HG03457 (cell line): Measurements from ENCODE around the gene SPATC1L.
"Not testable (repeated sequence)": the region's sequence is repeated elsewhere in the genome, so short reads cannot be mapped to it uniquely, and the experiment has no call there.

Experiments used
- ATAC-seq: cut with Tn5 transposase; IDR thresholded peaks from one replicate; pipeline ENCODE4 v1.9.1; 2021; ENCODE audit warnings: moderate number of reproducible peaks; ENCODE audit not compliant: unreplicated experiment

The SPATC1L gene

DNA sequence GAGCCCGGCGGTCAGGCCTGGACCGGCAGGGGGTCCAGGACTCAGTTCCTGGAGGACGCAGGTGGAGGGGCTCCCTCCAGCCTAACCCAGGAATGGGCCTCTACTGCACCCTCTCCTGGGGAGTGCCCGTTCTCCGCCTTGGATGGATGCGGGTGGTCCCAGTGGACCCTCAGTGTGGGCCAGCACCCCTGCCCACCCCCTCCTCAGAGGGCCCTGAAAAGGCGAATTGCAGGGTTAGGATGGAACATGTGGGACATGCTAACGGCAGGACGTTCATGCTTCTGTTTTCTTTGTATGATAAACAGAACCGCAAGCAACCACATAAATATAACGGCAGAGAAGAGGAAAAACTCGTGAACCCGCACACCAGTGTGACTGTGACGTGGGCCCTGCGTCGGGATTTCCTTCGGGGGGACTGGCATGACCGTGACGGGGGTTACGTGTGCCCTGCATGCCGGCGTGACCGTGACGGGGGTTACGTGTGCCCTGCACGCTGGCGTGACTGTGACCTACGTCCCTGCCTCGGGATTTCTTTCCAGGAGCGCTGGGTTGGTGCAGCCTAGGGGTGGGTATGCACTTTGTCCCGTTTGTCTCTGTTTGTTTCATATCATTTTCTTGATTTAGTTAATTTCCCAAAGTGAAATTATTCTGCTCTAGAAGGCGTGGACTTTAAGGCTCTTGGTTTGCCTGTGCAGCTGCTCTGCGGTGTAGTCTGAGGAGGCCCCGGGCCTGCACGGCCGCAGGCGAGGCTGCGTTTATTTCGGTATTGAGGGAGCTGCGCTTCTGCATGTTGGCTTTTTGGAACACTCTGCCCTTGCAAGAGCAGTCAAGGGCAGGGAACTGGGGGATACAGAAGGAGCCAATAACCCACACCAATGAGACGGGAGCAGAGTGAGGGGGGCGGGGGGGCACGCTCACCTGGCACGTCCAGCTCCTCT is 32.0 kb downstream of the SPATC1L start:
- no peak for ATAC-seq

DNA sequence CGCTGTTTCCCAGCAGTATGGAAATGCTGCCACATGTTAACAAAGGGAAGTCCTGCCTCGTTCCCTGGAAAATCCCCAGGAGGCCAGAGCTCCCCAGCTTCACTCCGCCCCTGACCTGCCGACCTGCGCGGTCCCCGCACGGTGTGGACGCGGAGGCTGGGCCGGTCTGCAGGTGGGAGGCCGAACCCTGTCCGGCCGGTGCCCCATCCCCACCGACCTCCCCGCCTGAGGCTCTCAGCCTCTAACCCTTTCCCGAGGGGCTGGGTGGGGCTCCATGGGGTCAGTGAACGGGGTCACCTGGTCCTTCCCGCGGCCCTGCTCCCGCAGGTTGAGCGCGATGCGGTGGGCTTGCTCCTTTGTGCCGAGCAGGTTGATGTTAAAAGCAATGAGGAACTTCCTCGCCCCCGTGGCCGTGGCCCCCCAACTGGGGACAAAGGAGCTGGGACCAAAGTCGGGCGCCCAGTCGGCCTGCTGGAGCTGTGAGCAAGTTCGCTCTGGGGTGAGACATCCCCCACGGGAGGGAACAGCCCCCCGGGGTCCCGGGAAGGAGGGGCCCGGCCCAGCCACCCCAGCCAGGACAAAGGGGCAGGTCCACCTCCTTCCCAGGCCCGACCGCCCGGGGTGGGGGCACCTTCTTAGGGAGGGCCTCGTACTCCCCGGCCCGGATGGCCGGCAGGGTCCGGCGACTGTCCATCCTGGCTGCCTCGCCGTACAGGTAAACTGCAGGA is 32.8 kb downstream of the SPATC1L start:
- ATAC-seq, result no peak

DNA sequence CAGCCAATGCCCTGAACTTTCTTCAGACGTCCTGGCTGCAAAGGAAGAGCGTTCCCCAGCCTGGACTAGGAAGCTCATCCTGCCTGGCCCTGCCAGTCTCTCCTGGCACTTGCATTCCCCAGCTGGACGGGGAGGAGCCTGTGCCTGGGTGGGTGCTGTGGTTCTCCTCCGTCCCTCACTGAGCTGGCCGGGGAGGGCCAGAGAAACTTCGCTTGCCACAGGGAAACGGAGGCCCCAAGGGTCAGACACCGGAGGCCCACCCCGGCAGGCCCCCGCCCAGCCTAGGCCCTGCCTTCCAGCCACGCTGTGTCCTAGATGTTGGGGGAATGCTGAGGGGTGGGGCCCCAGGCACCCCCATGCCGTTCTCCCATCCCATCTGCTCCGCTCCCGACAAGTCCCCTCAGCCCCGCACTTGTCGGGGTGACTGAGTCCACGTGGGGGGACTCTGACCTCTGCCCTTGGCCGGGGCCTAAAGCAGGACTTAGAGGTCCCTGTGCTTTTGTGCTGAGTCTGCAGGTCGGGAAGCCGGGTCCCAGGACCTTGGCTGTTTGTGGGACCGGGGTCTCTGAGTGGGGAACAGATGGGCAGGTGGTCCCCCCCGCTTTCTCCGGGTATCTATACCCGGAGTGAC is 33.7 kb downstream of the SPATC1L start:
- ATAC-seq, result no peak

DNA sequence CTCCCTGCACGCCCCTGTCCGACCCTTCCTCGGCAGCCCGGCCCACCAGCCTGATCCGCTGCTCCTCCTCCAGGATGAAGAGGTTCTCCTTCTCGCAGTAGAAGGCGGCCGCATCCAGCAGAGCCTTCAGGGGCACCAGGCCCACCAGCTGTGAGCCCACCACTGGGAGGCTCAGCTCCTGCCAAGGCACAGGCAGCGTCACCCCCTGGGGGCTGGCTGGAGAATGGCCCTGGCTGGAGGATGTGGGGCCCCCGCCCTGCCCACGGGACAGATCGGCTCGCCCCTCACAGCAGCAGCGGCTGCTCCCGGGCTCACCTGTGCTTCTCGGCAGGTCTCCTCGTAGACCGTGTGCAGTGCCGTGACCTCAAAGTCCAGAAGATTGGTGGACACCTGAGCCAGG is 34.2 kb downstream of the SPATC1L start:
- no peak for ATAC-seq

DNA sequence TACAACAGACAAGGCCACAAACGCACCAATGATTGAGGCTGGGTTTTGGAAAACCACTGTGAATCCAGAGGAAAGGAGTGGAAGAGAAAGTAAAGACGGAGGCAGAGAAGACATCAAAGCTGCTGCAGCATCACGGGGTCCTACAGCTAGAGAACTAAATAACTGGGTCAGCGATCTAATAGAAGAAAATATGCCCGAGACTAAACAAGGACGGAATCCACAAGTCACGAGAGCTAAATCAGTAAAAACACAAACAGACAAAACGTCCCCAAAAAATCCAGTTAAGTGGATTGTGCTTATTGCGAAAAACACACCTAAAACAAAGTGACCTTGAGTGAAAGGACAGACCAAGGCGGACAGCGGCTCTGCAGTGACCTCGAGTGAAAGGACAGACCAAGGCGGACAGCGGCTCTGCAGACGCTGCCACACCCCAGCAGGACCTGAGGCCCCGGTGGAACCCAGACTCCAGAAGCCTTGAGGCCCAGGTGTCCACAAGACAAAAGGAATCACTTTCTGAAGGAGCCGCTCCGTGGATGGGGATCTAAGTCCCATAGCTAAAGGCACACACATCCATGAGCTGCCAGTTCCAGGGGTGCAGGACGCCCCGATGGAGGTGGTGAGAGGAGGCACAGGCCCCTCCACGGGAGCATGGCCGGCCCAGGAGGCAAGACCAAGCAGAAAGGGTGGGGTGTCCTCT is 34.9 kb downstream of the SPATC1L start:
- no peak for ATAC-seq

DNA sequence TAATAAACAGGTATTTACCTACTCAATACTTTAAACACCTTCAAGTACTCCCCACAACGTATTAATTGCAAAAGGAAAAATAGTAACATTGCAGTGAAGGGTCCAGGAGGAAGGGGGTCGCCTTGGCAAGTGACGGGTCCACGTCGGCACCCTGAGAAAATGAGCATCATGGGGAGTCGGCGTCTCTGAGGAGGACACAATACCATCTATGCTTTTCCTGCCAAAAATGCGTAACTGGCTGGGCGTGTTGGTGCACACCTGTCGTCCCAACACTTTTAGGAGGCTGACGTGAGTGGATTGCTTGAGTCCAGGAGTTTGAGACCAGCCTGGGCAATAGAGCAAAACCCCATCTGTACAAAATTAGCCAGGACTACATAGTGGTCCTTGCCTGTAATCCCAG is 36.2 kb downstream of the SPATC1L start:
- no peak for ATAC-seq

DNA sequence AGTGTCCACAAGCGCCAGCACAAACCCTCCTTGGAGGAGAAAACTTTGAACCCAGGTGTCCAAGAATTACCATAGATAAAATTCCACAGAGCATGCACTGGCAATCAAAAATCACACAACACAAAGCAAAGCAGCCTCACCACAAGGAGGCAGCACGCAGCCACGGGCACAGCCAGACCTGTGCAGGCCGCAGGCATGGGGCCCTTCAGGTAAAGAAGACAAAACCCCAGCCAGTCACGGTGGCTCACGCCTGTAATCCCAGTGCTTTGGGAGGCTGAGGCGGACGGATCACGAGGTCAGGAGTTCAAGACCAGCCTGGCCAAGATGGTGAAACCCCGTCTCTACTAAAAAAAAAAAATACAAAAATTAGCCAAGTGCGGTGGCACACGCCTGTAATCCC is 36.8 kb downstream of the SPATC1L start:
- ATAC-seq, result not testable (repeated sequence)

DNA sequence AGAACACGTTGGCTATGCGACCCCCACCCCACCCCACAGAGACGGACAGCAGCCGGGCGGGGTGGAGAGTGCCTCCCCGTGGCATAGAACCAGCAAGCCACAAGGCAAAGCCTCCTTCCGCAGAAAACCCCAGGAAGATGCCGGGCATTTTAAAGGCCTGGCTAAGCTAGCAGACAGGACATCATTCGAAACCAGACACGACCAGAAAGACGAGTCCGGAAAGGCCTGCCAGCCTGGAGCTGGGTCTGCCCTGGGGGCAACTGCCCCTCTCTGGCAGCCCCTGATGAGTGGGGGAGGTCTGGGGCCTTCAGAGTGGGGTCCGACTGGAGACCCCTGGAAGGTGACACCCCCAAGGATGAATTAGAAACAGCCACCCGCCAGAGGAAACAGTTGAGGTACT is 37.4 kb downstream of the SPATC1L start:
- ATAC-seq, result no peak

DNA sequence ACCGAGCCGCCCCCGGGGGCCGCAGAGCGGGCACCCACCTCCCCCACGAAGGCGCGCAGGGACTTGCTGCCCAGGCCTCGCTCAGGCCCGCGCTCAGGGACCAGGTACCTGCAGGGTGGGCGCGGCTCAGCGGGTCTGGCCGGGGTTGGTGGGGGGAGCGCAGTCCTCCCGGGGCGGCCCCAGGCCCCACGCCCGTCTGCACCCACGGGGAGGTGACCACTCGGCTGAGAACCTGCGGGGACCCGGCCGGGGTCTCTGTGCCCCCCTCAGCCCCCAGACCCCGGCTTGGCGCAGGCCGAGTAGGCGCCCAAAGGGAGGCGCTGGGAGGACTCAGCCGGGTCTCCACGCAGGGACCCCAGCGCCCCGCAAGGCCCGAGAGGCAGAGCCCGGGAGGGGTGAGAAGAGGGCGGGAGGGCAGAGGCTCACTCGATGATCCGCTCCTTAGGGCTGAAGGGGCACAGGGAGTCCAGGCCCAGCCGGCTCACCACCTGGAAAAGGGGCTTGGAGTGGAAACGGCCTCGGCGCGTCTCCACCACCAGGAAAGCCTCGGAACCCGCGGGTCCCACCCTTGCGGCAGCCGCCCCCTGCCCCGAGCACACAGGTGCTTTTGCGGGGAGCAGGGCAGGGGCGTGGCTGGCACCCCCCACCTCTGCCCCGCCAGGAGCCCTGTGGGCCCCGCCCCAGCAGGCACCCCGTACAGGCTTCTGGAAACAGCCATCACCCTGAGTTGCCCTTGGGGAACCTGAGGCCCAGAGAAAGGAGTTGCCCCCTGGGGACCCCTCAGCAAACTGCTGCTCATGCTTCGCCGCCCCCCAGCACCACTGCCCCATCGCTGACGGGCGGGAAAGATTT is 38.2 kb downstream of the SPATC1L start:
- no peak for ATAC-seq

DNA sequence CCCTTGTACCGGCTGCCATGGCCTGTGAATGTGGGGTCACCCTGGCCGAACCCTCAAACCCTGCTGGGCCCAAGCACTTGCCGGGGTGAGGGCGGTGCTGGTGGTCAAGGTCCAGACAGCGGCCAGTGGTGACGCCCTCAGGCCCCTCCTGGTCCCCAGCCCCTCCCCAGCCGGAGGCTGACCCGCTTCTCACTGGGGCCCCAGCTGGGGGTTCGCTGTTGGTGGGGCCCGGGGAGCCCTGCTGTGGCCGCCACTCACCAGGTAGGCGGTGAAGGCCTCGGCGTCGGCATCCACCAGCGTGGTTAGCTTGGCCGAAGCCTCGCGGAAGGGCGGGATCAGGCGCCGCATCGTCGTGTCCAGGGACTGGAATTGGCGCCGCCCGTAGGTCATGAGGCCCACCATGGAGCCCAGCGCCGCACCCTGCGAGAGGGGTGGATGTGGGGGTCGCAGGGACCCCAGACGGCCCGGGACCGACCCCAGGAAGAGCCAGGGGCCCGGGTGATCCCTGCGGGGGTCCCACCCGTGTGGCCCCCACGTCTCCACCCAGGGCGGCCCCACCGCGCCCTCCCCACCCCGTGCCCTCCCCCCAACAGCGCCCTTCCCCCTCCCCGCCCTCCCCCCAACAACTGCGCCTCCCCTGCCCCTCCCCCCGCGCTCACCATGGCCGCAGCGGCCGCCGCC is 39.0 kb downstream of the SPATC1L start:
- ATAC-seq, result no peak

DNA sequence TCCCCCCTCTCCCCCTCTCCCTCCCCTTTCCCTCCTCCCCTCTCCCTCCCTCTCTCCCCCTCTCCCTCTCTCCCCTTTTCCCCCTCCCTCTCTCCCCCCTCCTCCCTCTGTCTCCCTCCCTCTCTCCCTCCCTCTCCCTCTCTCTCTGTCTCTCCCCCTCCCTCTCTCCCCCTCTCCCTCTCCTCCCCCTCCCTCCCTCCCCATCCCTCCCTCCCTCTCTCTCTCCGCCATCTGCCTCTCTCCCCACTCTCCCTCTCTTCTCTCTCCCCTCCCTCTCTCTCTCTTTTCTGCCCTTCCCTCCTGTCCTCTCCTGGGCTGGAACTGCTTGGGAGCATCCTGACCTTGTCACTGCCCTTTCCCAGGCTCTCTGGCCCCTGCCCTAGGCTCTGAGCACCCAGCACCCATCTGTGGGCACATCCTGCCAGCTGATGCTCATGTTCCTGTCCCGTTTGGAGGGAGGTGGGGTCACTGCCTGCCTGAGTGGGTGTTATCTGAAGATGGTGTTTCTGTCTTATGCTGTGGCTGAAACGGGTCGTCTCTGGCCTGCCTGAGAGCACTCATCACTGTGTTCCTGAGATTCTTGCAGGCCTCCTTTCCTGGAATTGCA is 39.7 kb downstream of the SPATC1L start:
- ATAC-seq, result no peak

DNA sequence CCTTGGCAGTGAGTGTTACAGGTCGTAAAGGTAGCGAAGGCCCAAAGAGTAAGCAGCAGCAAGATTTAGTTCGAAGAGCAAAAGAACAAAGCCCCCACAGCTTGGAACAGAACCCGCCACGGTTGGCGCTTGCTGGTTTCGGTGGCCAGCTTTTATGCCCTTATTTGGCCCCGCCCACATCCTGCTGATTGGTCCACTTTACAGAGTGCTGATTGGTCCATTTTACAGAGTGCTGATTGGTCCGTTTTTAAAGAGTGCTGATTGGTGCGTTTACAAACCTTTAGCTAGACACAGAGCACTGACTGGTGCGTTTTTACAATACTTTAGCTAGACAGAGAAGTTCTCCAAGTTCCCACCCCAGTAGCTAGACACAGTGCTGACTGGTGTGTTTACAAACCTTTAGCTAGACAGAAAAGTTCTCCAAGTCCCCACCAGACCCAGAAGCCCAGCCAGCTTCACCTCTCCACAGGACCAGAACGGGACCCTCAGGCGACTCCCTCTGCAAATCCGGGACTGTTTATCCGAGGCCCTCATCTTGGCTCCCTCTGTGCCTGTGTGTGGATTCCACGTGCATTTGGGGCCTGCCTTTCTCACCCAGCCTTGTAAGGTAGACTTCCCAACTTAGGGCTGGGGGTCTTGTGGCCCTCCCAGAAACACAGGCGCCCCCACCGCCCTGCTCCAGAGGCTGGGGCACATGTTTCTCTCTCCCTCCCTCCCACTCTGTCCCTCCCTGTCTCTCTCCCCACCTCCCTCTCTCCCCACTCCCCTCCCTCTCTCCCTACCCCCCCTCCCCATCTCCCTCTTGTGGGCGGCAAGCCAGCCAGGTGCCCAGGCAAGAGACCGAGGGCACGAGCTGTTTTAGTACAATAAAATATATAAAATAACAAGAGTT is 41.4 kb downstream of the SPATC1L start:
- ATAC-seq, result no peak

DNA sequence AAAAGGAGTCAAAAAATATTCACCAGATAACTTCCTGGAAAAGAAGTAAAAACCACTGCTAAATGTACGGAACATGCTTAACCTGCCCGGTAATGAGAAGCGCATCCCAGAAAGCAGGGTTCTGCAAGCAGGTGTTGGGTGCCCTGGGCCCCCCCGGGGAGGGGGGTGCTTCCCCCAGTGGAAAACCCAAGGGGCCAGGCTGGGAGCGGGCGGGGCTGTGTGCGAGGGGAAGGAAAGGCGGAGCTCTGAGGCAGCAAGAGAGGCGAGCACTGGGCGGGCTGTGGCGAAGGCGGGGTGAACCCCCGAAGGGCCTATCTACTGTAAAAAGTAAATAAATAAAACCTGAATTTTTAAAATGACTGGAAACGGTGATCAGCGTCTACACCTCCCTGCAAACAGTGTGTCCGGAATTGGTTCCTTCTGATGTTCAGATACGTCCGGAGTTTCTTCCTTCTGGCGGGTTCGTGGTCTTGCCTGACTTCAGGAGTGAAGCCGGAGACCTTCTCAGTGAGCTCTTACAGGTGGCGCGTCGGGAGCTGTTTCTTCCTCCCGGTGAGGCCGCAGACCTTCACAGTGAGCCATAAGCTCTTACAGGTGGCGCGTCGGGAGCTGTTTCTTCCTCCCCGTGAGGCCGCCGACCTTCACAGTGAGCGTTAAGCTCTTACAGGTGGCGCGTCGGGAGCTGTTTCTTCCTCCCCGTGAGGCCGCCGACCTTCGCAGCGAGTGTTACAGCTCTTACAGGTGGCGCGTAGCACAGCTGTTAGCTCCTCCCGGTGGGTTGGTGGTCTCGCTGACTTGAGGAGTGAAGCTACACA is 42.3 kb downstream of the SPATC1L start:
- ATAC-seq, result no peak

DNA sequence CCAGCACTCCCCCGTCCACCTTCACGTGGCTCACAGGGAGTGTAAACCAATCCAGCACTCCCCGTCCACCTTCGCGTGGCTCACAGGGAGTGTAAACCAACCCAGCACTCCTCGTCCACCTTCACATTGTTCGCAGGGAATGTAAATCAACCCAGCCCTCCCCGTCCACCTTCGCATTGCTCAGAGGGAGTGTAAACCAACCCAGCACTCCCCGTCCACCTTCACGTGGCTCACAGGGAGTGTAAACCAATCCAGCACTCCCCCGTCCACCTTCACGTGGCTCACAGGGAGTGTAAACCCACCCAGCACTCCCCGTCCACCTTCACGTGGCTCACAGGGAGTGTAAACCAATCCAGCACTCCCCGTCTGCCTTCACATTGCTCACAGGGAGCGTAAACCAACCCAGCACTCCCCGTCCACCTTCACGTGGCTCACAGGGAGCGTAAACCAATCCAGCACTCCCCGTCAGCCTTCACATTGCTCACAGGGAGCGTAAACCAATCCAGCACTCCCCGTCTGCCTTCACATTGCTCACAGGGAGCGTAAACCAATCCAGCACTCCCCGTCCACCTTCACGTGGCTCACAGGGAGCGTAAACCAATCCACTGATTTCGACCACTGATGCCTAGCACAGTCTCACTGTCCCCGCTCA is 43.8 kb downstream of the SPATC1L start:
- ATAC-seq, result not testable (repeated sequence)

DNA sequence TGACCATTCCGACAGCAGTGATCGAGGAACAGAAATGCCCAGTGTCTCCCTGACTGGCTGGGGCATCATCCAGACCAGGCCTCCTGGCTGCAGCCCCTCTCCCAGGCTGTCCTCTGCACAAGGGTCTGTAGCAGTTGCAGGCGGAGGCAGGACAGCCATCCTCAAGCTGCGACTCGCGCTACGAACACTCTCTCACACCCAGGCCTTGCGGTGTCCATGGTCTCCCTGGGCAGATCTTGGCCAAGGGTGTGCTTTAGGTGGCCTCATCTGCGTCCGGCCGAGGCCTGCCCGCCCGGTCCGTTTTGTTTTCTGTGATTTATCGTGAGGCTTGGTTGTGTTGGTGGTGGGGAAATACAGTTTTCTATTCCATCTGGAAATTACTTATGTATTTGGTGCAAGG is 44.6 kb downstream of the SPATC1L start:
- ATAC-seq, result no peak

DNA sequence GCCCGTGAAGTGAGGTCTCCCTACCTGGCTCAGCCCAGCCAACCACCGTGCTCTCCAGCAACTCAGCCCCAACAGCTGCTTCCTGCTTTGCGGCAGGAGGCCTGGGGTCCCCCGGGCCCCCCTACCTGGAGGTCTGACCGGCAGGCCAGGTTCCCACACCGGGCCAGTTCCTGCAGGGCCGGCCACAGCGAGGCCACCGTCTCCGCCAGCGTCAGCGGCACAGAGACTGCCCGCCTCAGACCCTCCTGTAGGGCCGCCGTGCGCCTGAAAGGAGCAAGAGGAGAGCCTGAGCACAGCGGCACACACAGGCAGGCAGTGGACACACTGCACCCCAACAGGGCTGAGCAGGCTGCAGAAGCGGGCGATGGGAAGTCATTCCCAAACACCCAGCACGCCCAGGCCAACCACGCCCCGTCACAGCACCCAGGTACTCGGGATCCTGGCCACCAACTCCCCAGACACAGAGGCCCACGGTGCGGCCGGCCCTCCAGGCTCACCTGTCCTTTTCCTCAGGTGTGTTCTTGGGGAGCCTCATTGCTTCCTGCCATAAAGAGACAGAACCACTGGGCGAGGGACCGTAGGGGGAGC is 45.8 kb downstream of the SPATC1L start:
- no peak for ATAC-seq
